Stimulated activated CD4-positive, alpha-beta T cell treated with anti-CD3 and anti-CD28 coated beads, Interleukin-1b, Interleukin-23, amount 100 ng/mL, for 4 hours (primary cell): ENCODE measurements around the gene PCBP4.

ENCODE experiments used
- DNase-seq, 2 donors: peaks; one replicate each; pipeline ENCODE4 v3.0.0-alpha.2; 2020; ENCODE audit warnings: low read depth in 2 of 2

PCBP4 gene

DNA sequence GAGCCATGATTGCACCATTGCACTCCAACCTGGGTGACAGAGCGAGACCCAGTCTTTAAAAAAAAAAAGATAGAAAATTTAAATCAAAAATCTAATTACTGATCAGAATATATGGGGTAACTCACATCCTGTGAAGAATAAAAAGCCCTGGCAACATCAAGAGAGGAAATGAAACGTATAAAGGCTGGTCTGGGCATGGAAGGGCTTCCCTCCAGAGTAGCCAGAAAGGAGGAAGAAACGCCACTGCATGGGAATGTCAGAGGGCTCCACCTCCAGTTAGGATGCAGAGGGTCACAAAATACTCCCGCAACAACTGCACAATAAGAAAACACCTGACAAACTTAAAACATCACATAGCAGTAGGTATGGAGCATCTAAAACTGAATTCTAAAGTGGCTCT, 59.2 kb downstream of the PCBP4 start:
- no peak for DNase-seq
